ENCODE measurements around the gene OR1F1. TPM values are rescaled to one million over a fixed set of nuclear protein-coding genes. Genes with fewer than 3 reads are reported as not detected.

Gene OR1F1
- total and polyA plus RNA-seq, 8 donors = not detected

GRCh38 chr16:3223913-3224515 is 36.0 kb downstream of the OR1F1 start:
- Histone ChIP-seq H3K27ac (no peak overlapping the region), H3K9me3 (peaks cover 22 to 93% of the 10 kb centered on the region in 2 donors), H3K27me3 (no peaks in the 10 kb centered on the region), H3K4me1 (no peaks in the 10 kb centered on the region), H3K4me3 (no peak overlapping the region), H3K36me3 (peaks cover 14 to 71% of the 10 kb centered on the region in 2 donors)
- ATAC-seq (no peak), DNase-seq (no peak)
- intact Hi-C loops (cut with DNase I) = no loop called here
- TF ChIP-seq CTCF (IDR thresholded peaks at IDR 0.05) = no peak

- H3K9me3 ChIP-seq = peaks cover 0 to 18% of the 10 kb centered on the region in 2 donors
- peaks cover 7 to 16% of the 10 kb centered on the region in 2 donors for H3K4me1 ChIP-seq
- peak overlapping the region; percentile 97 to 98 for H3K27ac ChIP-seq
- DNase-seq (no peak), ATAC-seq (no peak)
- H3K27me3 ChIP-seq = no peaks in the 10 kb centered on the region
- intact Hi-C loops (cut with DNase I) = no loop called here
- H3K36me3 ChIP-seq = peaks cover 0 to 37% of the 10 kb centered on the region in 2 donors
- TF ChIP-seq CTCF (IDR thresholded peaks at IDR 0.05) = no peak
- peak overlapping the region; percentile 81 to 94 for H3K4me3 ChIP-seq
Measured at GRCh38 chr16:3234543-3234856, 46.5 kb downstream of the OR1F1 start.

GRCh38 chr16:3234857-3235561 is 47.0 kb downstream of the OR1F1 start, which contains the start of gene ZNF200:
Gene ZNF200, minus strand, starts transcription at chr16:3235158. Its CDS starts 1,403 bp downstream, at chr16:3233755.
- Histone ChIP-seq H3K36me3 (peaks cover 0 to 32% of the 10 kb centered on the region in 2 donors), H3K27me3 (no peaks in the 10 kb centered on the region), H3K27ac (peak within 1 kb of the TSS; percentile 97 to 98), H3K9me3 (peaks cover 0 to 13% of the 10 kb centered on the region in 2 donors), H3K4me3 (peak within 1 kb of the TSS; percentile 81 to 94), H3K4me1 (peaks cover 7 to 16% of the 10 kb centered on the region in 2 donors)
- intact Hi-C loops (cut with DNase I) = no loop called here
- TF ChIP-seq CTCF (IDR thresholded peaks at IDR 0.05) = no peak
- DNase-seq (peak; percentile 96 to 99 (median 97)), ATAC-seq (peak; percentile 99)

GRCh38 chr16:3235856-3236669 is 48.1 kb downstream of the OR1F1 start:
- intact Hi-C loops (cut with DNase I) = no loop called here
- Histone ChIP-seq H3K4me3 (no peak overlapping the region), H3K27me3 (no peaks in the 10 kb centered on the region), H3K27ac (peak overlapping the region in 1 of 2 donors; percentile 15), H3K4me1 (peaks cover 7 to 16% of the 10 kb centered on the region in 2 donors), H3K36me3 (peaks cover 0 to 26% of the 10 kb centered on the region in 2 donors), H3K9me3 (peaks cover 0 to 3% of the 10 kb centered on the region in 2 donors)
- DNase-seq (peak in 2 of 4 donors; percentile 73 to 87), ATAC-seq (no peak)
- TF ChIP-seq CTCF (IDR thresholded peaks at IDR 0.05) = no peak

- DNase-seq = no peak
- no peak for ATAC-seq
- Histone ChIP-seq H3K27ac (no peak overlapping the region), H3K36me3 (peaks cover 0 to 35% of the 10 kb centered on the region in 2 donors), H3K9me3 (no peaks in the 10 kb centered on the region), H3K27me3 (no peaks in the 10 kb centered on the region), H3K4me1 (peaks cover 0 to 22% of the 10 kb centered on the region in 2 donors), H3K4me3 (no peak overlapping the region)
- no peak for TF ChIP-seq CTCF (IDR thresholded peaks at IDR 0.05)
- intact Hi-C loops (cut with DNase I) = no loop called here
Measured at GRCh38 chr16:3241761-3242160, 53.8 kb downstream of the OR1F1 start.
